Progenitor cell of endocrine pancreas (in vitro differentiated cells): Measurements from ENCODE around the gene BARX1. TPM values are rescaled to one million over a fixed set of nuclear protein-coding genes. Genes with fewer than 3 reads are reported as not detected.
A peak's percentile ranks its signal among the peaks of the same experiment; 100 is the strongest.

ENCODE experiments used
- DNase-seq: peaks from one replicate; pipeline ENCODE4 v3.0.0; 2021; ENCODE audit warnings: low spot score; ENCODE audit not compliant: unreplicated experiment
- H3K27ac Mint-ChIP-seq: 2 replicates; pipeline ENCODE4 v1.8.0; 2021; ENCODE audit warnings: mild to moderate bottlenecking, moderate library complexity, mixed read lengths
- H3K27me3 Mint-ChIP-seq: 2 replicates; pipeline ENCODE4 v1.8.0; 2021; ENCODE audit warnings: mixed read lengths
- H3K36me3 Mint-ChIP-seq: 2 replicates; pipeline ENCODE4 v1.8.0; 2022; ENCODE audit warnings: mixed read lengths; ENCODE audit not compliant: insufficient read depth
- H3K4me1 Mint-ChIP-seq: 2 replicates; pipeline ENCODE4 v1.8.0; 2021; ENCODE audit warnings: low read depth, mixed read lengths
- H3K4me3 Mint-ChIP-seq: 2 replicates; pipeline ENCODE4 v1.8.0; 2021; ENCODE audit warnings: low read depth, mild to moderate bottlenecking, moderate library complexity, mixed read lengths
- H3K9me3 Mint-ChIP-seq: 2 replicates; pipeline ENCODE4 v1.8.0; 2021; ENCODE audit warnings: low read depth, mixed read lengths
- total RNA-seq: library from RNA; stranded (reverse); gene quantifications from 2 replicates; pipeline ENCODE4 v1.2.1, GENCODE V29; 2021
- TF ChIP-seq, protein P1 (sequence below): fragments of 200-600 bp; sonication (generic); IDR thresholded peaks from one replicate; pipeline ENCODE4 v1.5.0; 2021; ENCODE audit warnings: antibody characterized with exemption, mild to moderate bottlenecking; ENCODE audit not compliant: unreplicated experiment

BARX1 gene
- total RNA-seq, 1 donor from 2014 or later: 0.74 TPM

- Mint-ChIP-seq H3K4me1 (peaks cover 12% of the 10 kb centered on the region), H3K27me3 (peaks cover 86% of the 10 kb centered on the region), H3K4me3 (peak overlapping the region; percentile 60), H3K9me3 (no peaks in the 10 kb centered on the region), H3K27ac (no peak overlapping the region), H3K36me3 (no peaks in the 10 kb centered on the region)
- TF ChIP-seq, protein P1, sequence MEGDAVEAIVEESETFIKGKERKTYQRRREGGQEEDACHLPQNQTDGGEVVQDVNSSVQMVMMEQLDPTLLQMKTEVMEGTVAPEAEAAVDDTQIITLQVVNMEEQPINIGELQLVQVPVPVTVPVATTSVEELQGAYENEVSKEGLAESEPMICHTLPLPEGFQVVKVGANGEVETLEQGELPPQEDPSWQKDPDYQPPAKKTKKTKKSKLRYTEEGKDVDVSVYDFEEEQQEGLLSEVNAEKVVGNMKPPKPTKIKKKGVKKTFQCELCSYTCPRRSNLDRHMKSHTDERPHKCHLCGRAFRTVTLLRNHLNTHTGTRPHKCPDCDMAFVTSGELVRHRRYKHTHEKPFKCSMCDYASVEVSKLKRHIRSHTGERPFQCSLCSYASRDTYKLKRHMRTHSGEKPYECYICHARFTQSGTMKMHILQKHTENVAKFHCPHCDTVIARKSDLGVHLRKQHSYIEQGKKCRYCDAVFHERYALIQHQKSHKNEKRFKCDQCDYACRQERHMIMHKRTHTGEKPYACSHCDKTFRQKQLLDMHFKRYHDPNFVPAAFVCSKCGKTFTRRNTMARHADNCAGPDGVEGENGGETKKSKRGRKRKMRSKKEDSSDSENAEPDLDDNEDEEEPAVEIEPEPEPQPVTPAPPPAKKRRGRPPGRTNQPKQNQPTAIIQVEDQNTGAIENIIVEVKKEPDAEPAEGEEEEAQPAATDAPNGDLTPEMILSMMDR: no peak
- DNase-seq: no peak
Observed at GRCh38 chr9:93950619-93951601, 4.2 kb downstream of the BARX1 start.

DNA sequence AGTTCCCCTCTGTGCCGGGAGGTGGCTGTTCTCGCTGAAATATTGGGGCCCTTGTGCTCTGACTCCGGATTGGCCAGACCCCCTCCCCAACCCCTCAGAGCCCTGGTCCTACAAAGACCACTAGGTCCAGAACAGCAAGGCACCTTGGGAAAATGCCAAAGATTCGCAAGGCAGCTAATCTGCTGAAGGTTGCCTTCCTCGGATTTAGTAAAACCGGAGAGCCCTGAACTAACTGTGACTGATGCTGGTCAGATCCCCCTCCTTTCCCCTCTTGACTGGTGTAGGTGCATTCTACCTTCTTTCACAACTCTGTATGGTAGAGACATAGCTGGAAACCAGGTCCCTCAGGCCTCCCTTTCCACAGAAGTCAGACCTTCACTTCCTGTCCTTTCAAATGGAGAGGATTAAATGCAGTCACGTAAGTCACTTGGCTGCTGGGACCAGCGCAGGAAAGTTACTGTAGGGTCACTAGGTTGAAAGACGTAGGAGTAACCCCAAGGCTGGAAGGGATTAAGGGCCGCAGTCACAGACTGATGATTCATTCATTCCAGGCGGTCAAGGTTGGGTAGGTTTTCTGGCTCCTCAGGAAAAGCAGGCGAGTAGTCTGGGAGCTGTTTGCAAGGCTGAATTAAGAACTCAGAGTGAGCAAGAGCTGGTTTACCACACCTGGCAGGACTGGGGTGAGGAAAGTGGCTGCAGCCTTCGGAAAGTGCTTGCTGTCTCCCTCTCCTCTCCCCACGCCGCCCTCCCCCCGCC lies 5.3 kb downstream of the BARX1 start:
- H3K4me3 Mint-ChIP-seq: no peak overlapping the region

DNA sequence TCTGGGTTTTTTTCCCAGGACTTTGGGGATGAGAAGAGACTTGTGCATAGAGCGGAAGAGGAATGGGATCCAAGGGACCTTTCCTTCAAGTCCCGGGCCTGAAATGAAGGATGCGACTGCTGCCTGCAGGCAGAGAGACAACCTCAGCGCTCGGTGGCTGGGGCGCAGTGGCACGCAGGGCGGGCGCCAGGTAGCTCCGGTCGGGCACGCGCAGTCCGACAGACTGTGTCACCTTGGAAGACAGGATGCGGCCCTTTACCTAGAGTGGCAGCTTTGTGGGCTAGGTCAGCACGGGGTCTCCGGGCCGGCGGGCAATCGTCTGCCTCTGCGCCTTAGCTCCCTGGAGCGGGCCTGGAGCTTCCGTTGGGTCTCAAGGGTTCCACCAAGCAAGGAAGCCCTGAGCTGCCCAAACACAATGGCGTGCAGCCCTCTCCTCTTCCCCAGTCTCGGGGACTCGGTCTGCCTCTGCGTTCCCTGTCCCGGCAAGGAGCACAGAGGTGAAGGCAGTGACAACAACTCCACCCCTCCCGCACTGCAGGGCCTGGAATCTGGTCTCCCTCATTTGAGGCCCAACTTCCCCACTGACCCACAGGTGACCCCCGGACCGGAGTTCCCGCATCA lies 6.0 kb downstream of the BARX1 start:
- no peak for DNase-seq
- Mint-ChIP-seq H3K27ac (no peak overlapping the region), H3K9me3 (no peaks in the 10 kb centered on the region), H3K4me1 (peaks cover 13% of the 10 kb centered on the region), H3K36me3 (no peaks in the 10 kb centered on the region), H3K4me3 (peak overlapping the region; percentile 56), H3K27me3 (peaks cover 96% of the 10 kb centered on the region)
- TF ChIP-seq, protein P1: no peak

More for the DNA sequence above, 5.3 kb downstream of the BARX1 start:
- no peak overlapping the region for H3K27ac Mint-ChIP-seq
- TF ChIP-seq, protein P1: no peak
- DNase-seq: no peak
- H3K4me1 Mint-ChIP-seq: peaks cover 13% of the 10 kb centered on the region
- no peaks in the 10 kb centered on the region for H3K36me3 Mint-ChIP-seq
- peaks cover 89% of the 10 kb centered on the region for H3K27me3 Mint-ChIP-seq
- H3K9me3 Mint-ChIP-seq: no peaks in the 10 kb centered on the region

- H3K9me3 Mint-ChIP-seq: no peaks in the 10 kb centered on the region
- H3K4me1 Mint-ChIP-seq: peaks cover 11% of the 10 kb centered on the region
- peaks cover 96% of the 10 kb centered on the region for H3K27me3 Mint-ChIP-seq
- no peak for DNase-seq
- no peak overlapping the region for H3K27ac Mint-ChIP-seq
- TF ChIP-seq, protein P1: no peak
- H3K36me3 Mint-ChIP-seq: no peaks in the 10 kb centered on the region
- H3K4me3 Mint-ChIP-seq: peak overlapping the region; percentile 56
Observed at GRCh38 chr9:93948441-93949072, 6.6 kb downstream of the BARX1 start.
